ENCODE data around the gene PAK3. TPM values are rescaled to one million over a fixed set of nuclear protein-coding genes. Genes with fewer than 3 reads are reported as not detected.

The PAK3 gene
- 1.1 and 1.5 TPM in 2 replicates for total RNA-seq (2014; rRNA removed; shearing (Covaris generic))

DNA sequence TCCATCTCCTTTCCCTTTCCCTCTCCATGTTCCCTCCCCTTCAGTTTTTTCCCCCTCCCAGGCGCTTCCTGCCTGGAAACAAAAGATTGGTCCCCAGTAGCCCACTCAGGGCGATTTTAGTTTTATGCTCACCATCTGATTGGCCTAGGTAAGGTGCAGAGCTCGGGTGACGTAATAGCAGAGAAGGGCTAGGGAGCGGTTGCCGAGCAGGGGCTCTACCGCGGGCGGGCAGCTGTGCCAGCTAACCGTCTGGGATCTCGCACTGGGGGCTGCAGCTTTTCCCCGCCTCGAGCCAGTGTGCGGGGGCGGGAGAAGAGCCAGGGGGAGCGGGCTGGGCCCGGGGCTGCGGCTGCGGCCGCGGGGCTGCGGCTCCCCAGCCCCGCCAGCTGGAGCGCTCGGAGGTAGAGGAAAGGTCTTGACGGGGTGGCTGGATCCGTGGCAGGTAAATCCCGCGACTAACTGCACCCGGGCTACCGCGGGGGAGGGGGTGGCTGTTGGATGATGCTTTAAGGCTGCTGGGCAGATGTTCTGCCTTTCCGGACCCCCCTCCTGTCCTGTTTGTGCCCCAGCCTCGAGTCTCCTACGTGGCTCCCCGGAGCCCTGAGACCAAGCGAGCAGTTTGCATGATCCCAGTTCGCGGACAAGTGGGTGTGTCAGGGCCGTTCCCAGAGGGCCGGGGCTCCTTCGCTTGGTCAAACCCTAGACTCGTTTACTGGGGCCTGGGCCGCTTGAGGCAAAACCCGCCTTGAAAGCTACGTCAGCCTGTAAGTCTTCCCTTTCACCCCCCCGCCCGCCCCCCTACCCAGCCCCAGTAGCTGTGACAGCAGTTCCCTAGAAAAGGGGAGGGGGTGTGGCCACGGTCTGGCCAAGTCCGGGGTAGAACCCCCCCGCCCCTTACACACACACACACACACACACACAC lies at the start of gene PAK3:
TSS of gene PAK3 (plus strand) at position 218 of the 922 bp plus-strand sequence. CDS start 26,913 bp downstream, outside the sequence.
- DNase-seq (ENCODE audit: low read depth) = peak; percentile 78

- no peak for DNase-seq (ENCODE audit: low read depth)
These were observed 48.4 kb upstream of the PAK3 start for GRCh38 chrX:111047575-111047974.

GRCh38 chrX:111052478-111052877 lies 43.5 kb upstream of the PAK3 start:
- no peak for DNase-seq (ENCODE audit: low read depth)

DNA sequence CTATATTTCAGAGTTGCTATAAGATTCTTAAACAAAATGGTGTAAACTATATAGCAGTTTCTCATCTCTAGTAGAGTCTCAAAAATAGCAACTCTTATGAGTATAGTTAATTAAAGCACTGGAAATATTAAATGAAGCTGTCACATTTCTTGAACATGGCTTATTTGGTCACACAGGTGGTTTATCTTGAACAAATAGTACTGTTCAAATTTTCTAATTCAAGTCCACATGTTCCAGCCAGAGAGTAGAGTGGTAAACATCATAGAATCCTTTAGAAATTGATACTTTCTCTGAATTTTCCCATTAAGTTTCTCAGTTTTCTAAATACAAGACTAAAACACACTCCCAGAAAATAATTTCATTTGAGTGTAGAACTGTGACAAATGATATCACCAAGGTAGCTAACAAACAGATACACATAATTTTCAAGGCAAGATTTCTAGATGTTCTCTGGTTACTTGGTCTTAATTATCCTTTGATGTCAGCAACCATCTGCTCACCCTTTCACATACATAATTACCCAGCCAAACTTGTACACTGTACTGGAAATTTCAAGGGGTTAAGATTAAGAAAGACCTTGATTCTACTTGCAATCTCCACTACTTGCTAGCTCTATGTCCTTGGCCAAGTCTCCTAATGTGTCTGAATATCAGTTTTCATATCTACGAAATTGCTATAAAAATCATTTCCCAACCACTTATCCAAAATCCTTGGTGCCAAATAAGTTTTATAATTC lies 24.3 kb upstream of the PAK3 start:
- DNase-seq (ENCODE audit: low read depth) = no peak

- DNase-seq (ENCODE audit: low read depth) = peak; percentile 1
These were observed 12.9 kb upstream of the PAK3 start for GRCh38 chrX:111083081-111083480.

GRCh38 chrX:111086591-111087006 lies 9.4 kb upstream of the PAK3 start:
- DNase-seq (ENCODE audit: low read depth) = no peak

DNA sequence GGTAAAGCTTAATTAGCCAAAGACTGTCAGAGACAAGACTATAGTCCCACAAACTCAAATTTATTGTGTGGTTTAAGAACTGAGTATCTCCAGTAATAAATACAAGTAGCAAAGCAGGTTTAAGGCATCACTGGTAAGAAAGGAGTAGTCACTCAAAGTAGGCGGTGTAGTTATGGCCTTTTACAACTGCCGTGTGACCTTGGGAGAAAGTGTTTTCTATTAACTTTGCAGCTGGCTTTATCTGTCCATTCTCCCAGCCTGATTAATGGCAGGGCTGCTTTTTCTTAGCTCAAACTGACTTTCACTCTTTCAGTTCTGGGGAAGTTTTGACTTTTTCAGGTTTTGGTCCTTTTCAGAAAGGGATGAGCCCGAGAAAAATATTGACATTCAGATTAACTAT lies 7.4 kb upstream of the PAK3 start:
- no peak for DNase-seq (ENCODE audit: low read depth)

DNA sequence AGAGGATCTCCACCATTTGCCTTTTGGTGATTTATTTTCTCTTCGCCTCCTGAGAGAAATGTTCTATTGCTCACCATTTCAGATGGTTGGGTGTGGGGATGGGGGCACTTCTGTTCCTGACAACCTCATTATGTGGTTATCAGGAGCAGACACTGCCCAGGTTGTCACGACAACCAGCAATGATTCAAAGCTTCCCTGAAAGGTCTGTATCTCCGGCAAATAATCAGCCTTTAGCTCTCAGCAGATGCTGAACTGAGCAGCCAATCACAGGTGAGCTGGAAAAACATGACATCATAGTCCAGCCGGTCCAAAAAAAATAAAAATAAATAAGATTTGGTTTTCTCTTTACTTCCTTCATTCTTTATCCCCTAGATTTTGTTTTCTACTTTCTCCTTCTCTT lies 5.5 kb upstream of the PAK3 start:
- DNase-seq (ENCODE audit: low read depth) = no peak

GRCh38 chrX:111098874-111099273 lies 2.9 kb downstream of the PAK3 start:
- peak; percentile 23 for DNase-seq (ENCODE audit: low read depth)

DNA sequence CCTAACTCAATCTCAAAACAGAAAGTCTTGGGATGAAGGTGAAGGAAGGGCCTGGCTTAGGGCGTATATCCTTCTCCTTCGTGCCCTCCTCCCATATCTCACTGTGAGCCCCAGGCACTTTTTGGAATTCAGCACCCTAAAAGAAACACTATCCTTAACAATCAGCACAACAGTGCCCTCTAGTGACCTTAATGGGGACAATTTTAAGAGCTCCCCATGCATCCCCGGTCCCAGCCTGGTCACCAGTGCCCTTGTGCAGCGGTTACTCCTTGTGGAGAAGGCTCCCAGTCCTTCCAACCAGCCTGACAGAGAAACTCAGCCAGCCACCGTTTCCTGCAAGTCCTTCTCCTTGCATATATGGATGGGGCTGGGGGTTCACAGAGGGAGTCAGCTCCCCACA lies 4.2 kb downstream of the PAK3 start:
- DNase-seq (ENCODE audit: low read depth) = peak; percentile 20

DNA sequence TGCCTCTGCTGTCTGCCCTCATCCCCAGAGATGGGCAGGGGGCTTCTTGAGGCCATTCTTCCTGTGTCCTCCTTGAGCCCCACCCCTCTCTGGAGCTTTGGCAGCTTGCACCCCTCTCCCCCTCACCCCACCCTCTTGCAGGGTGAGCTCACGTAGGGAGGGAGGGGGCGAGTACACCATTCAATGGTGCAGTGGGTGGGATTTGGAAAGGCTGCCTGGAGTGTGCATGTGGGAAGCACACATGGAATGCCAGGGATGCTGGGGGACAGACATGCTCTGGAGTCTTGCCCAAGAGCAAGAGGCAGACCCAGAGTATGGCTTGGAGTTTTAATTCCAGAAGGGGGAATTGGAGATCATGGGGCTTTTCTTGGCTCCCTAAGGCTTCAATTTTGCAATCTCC lies 5.6 kb downstream of the PAK3 start:
- DNase-seq (ENCODE audit: low read depth) = no peak

GRCh38 chrX:111102636-111103035 lies 6.6 kb downstream of the PAK3 start:
- DNase-seq (ENCODE audit: low read depth) = no peak

GRCh38 chrX:111103246-111103645 lies 7.3 kb downstream of the PAK3 start:
- DNase-seq (ENCODE audit: low read depth) = no peak

GRCh38 chrX:111110098-111110775 lies 14.2 kb downstream of the PAK3 start:
- DNase-seq (ENCODE audit: low read depth) = no peak

DNA sequence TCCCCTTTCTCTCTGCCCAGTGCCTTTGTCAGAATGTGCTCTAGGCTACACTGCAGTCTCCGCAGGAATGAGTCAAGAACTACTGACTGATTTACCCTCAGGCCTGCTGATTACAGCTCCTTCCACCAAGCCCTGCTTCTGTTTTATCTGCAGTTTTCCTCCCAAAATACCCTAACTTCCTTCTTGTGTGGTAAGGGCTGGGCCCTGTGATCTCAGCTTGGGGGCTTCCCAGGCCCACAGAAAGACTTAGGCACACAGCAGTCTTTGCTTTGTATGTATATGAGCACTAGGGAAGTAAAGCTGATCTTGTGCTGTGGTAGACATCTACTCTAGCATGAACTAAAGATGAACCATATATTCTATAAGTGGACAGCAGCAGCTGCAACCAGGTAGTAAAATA lies 18.8 kb downstream of the PAK3 start:
- no peak for DNase-seq (ENCODE audit: low read depth)

DNA sequence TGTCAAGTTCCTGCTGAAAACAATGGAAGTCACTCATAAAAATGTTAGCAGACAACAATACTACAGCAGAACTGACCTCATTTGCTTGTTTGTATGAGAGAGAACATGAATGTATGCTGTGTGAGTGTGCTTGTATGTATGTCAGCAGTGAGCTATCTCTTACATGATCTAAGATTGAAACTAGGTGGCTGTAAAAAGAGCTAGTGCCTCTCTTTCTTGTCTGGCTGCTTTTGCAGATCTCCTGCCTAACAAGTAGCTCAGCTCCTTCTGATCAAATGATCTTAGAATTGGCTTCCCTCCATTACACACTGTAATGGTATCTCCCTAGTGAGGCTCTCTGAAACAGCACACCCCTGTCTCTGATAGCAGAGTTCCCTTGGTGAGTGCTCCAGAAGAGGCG lies 20.7 kb downstream of the PAK3 start:
- DNase-seq (ENCODE audit: low read depth) = no peak

- no peak for DNase-seq (ENCODE audit: low read depth)
These were observed 23.4 kb downstream of the PAK3 start for GRCh38 chrX:111119341-111119740.

GRCh38 chrX:111123125-111123524 lies 27.1 kb downstream of the PAK3 start:
- DNase-seq (ENCODE audit: low read depth) = no peak

- DNase-seq (ENCODE audit: low read depth) = no peak
These were observed 27.7 kb downstream of the PAK3 start for GRCh38 chrX:111123606-111124179.

DNA sequence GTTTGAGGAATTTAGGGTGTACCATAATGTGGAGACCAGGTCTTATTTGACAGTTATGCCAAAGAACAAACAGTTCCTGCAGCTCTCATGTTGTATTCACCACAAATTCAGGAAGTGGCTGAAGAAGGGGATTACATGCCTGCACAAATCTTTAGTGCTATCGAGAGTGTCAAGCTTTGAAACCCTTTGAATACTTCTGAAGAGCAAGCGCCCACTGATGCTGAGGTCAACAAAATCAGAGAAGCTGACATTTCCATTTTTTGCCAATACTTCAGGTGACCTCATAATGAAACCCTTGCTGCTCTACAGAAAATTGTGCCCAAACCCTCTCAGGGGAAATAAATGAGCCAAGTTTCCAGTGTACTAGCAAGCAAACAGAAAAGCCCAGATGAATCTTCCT lies 28.4 kb downstream of the PAK3 start:
- no peak for DNase-seq (ENCODE audit: low read depth)

DNA sequence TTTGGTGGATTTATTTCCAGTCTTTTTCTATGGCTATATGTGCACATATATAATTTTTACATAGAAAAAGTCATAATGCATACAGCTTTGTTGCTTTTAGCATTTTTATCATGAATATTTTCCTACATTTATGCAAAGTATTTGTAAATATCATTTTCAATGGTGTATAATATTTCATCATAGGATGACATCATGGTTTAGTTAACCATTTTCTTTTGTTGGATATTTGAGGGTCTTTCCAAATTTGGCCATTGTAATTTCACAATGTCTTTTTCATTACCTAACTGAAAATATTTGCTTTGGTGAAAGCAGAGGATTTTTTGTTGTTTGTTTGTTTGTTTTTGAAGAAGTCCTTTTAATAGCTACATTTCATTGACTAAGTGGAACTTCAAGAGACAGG lies 31.0 kb downstream of the PAK3 start:
- DNase-seq (ENCODE audit: low read depth) = no peak

DNA sequence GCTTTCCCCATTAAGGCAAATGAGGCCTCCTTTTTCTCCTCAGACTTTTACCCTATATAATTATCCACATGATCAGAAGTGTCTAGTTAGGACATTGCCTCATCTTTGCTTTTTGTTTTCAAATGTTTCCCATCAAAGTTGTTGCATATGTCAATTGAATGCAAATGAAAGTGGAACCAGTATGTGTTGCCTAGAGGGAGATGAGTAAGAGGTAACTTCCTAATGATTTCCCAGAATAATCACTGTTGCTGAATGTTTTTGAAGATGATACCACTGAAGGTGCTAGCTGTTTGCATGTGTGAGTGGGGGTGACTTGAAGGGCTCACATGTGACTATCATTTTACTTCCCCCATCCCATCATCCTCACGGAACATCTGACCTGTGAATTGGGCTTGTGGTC lies 33.9 kb downstream of the PAK3 start:
- DNase-seq (ENCODE audit: low read depth) = no peak

Data from Daoy (cell line).